Measurements from ENCODE around the gene CDC5L.
A peak's percentile ranks its signal among the peaks of the same experiment; 100 is the strongest.

Gene CDC5L

GRCh38 chr6:44453146-44453545 lies 65.6 kb downstream of the CDC5L start:
- Histone ChIP-seq H3K27me3 (ENCODE audit: insufficient read depth, poor library complexity, severe bottlenecking) (no peaks in the 10 kb centered on the region), H3K4me3 (ENCODE audit: severe bottlenecking) (no peak overlapping the region), H3K9me3 (ENCODE audit: severe bottlenecking) (no peaks in the 10 kb centered on the region), H3K27ac (ENCODE audit: poor library complexity, severe bottlenecking) (peak overlapping the region; percentile 60), H3K4me1 (ENCODE audit: insufficient read depth, poor library complexity, severe bottlenecking) (peaks cover 23% of the 10 kb centered on the region), H3K36me3 (ENCODE audit: low read depth) (peaks cover 13% of the 10 kb centered on the region)
- TF ChIP-seq CTCF (IDR thresholded peaks at IDR 0.05; ENCODE audit: poor library complexity, severe bottlenecking), result no peak
- DNase-seq (ENCODE audit: low spot score) (no peak), ATAC-seq (ENCODE audit: low read depth) (no peak)

- Histone ChIP-seq H3K36me3 (ENCODE audit: low read depth) (peaks cover 3% of the 10 kb centered on the region), H3K4me3 (ENCODE audit: severe bottlenecking) (no peak overlapping the region), H3K27me3 (ENCODE audit: insufficient read depth, poor library complexity, severe bottlenecking) (no peaks in the 10 kb centered on the region), H3K27ac (ENCODE audit: poor library complexity, severe bottlenecking) (peak overlapping the region; percentile 12), H3K4me1 (ENCODE audit: insufficient read depth, poor library complexity, severe bottlenecking) (peaks cover 23% of the 10 kb centered on the region), H3K9me3 (ENCODE audit: severe bottlenecking) (no peaks in the 10 kb centered on the region)
- ATAC-seq (ENCODE audit: low read depth), result no peak
- no peak for TF ChIP-seq CTCF (IDR thresholded peaks at IDR 0.05; ENCODE audit: poor library complexity, severe bottlenecking)
- DNase-seq (ENCODE audit: low spot score), result no peak
Measured at GRCh38 chr6:44454198-44454597, 66.7 kb downstream of the CDC5L start.

- peak; percentile 91 for TF ChIP-seq CTCF (IDR thresholded peaks at IDR 0.05; ENCODE audit: poor library complexity, severe bottlenecking)
- Histone ChIP-seq H3K27ac (ENCODE audit: poor library complexity, severe bottlenecking) (peak overlapping the region; percentile 10), H3K36me3 (ENCODE audit: low read depth) (peaks cover 3% of the 10 kb centered on the region), H3K9me3 (ENCODE audit: severe bottlenecking) (no peaks in the 10 kb centered on the region), H3K4me1 (ENCODE audit: insufficient read depth, poor library complexity, severe bottlenecking) (peaks cover 23% of the 10 kb centered on the region), H3K4me3 (ENCODE audit: severe bottlenecking) (no peak overlapping the region), H3K27me3 (ENCODE audit: insufficient read depth, poor library complexity, severe bottlenecking) (no peaks in the 10 kb centered on the region)
- ATAC-seq (ENCODE audit: low read depth) (peak; percentile 59), DNase-seq (ENCODE audit: low spot score) (no peak)
Measured at GRCh38 chr6:44456070-44456965, 68.8 kb downstream of the CDC5L start.

- no peak overlapping the region for H3K4me3 ChIP-seq (ENCODE audit: severe bottlenecking)
- TF ChIP-seq CTCF (IDR thresholded peaks at IDR 0.05; ENCODE audit: poor library complexity, severe bottlenecking), result no peak
Measured at GRCh38 chr6:44456966-44457292, 69.4 kb downstream of the CDC5L start.

GRCh38 chr6:44457596-44457995 lies 70.1 kb downstream of the CDC5L start:
- Histone ChIP-seq H3K27me3 (ENCODE audit: insufficient read depth, poor library complexity, severe bottlenecking) (no peaks in the 10 kb centered on the region), H3K36me3 (ENCODE audit: low read depth) (peaks cover 3% of the 10 kb centered on the region; the same call in 1 of the 2 replicates), H3K4me3 (ENCODE audit: severe bottlenecking) (no peak overlapping the region), H3K9me3 (ENCODE audit: severe bottlenecking) (no peaks in the 10 kb centered on the region), H3K27ac (ENCODE audit: poor library complexity, severe bottlenecking) (no peak overlapping the region), H3K4me1 (ENCODE audit: insufficient read depth, poor library complexity, severe bottlenecking) (peaks cover 18% of the 10 kb centered on the region)
- TF ChIP-seq CTCF (IDR thresholded peaks at IDR 0.05; ENCODE audit: poor library complexity, severe bottlenecking), result no peak
- DNase-seq (ENCODE audit: low spot score) (no peak), ATAC-seq (ENCODE audit: low read depth) (no peak)

More at GRCh38 chr6:44456966-44457292, 69.4 kb downstream of the CDC5L start:
- Histone ChIP-seq H3K27ac (ENCODE audit: poor library complexity, severe bottlenecking) (peak overlapping the region; percentile 10), H3K36me3 (ENCODE audit: low read depth) (peaks cover 3% of the 10 kb centered on the region; the same call in 1 of the 2 replicates), H3K27me3 (ENCODE audit: insufficient read depth, poor library complexity, severe bottlenecking) (no peaks in the 10 kb centered on the region), H3K9me3 (ENCODE audit: severe bottlenecking) (no peaks in the 10 kb centered on the region), H3K4me1 (ENCODE audit: insufficient read depth, poor library complexity, severe bottlenecking) (peaks cover 23% of the 10 kb centered on the region)
- DNase-seq (ENCODE audit: low spot score) (no peak), ATAC-seq (ENCODE audit: low read depth) (no peak)

Measured in RWPE2 (cell line).